Fibroblast of peridontal ligament (primary cell): ENCODE measurements around the gene PNKD.

Source experiments
- DNase-seq: peaks from one replicate; pipeline ENCODE4 v3.0.0-alpha.2; 2010; ENCODE audit errors: extremely low read depth

The PNKD gene

DNA sequence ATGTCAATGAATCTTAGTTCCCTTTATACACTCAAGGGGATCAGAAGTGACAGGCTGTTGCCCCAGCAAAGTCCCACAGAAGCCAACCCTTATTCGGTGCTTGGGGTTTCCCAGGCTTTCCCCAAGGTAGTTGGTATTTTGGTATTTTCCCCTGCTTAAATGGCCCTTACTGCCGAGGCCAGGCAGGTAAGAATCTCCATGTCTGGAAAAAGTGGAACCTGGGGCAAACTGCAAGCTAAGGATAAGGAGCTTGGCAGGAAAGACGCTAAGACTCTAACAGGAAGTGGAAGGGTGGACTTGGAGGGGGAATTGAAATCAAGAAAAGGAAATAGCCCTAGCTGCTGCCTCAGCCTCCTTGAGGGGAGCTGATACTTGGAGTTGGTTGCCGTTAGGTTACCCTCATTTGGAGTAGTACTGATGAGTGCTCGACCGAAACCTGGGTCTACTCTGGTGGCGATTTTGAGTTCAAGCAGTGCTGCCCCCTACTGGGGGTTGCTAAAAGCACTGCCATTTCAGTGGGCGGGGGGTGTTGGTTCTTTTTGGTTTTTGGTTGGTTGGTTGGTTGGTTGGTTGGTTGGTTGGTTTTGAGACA is 12.8 kb upstream of the PNKD start:
- no peak for DNase-seq

DNA sequence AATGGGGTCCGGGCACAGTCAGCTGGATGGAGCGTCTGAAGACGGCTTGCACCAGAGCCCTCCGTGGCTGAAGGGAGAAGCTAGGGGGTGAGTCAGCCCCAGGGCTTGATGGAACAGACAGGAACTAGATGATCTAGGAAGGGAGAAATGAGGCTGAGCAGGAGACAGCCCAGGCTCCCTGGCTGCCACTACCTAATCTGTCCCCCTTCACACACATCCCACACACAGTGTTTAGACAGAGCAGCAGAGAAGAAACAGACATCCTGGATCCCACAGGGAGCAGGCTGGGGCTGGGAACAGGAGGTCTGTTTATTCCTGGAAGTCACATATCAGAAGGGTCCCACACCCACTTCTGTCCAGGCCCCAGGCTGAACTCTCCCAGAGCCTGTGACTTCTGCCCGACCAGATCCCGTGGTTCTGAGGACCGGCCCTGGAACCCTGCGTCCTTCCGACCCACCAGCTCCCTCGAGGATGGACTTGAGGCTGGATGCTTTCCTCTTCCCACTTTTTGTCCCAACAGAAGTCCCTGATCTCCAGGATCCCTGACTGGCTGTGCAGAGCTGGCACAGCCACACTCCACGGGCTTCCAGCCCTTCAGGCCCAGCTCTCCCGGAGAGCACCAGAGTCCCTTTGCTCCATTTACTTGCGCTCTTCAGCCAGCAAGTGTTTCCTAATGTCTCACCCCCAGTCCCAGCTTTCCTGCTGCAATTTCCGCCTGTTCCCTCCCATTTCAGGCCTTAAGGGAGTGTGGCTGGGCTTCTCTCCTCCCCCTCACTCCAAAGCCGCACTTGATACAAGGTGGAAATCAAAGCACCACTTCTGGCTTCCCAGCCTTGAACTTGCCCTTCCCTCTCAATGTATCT is 11.0 kb upstream of the PNKD start:
- DNase-seq, result peak; percentile 62

DNA sequence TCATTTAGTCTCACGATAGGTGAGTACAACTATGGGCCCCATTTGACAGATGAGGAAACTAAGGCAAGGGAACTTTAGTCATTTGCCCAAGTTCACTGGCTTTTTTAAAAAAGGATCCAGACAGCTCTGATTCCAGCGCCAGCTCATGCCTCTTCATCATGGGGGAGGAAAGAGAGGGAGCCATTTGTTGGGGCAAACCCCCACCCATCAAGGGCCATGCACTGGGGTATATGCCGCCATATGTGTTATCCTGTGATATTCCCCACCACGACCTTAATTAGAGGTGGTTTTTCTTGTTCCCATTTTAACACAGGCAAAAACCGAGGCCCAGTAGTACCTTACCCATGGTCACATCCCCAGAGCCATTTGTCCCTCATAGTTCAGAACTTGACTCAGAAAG is 10.2 kb upstream of the PNKD start:
- no peak for DNase-seq

DNA sequence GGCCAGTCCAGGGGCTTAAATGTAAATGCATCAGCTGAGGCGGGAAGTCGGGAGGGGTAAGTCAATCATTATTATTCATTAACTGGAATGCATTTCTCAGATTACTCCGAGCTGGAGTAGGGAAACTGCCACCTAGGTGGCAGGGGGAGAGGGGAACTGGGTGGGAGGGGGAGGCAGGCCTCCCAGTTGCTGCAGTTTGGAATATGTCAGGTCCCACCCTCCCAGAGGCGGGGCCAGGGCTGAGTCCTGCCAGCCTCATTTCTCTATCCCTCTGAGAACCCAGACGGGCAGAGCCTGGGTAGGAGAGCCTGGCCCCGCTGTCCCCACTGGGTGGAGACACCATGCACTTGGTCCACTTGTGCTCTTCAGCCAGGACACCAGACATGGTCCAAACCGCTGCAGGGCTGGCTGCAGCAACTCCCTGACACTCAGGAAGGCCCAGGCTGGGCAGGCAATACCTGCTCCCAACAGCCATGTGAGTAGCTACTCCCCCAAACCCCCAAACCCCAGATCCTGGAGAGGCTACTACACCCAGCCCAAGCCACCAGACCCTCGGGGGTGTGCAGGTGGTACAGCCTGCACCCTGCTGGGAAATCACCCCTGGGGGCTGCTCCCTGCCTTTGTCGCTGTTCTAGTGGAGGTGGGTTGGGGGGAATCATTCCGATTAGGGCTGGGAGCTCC is 9.4 kb upstream of the PNKD start, which contains the start of gene GPBAR1:
TSS of gene GPBAR1 (plus strand) at position 274 of the 681 bp plus-strand sequence. CDS start 1,710 bp downstream, outside the sequence.
- no peak for DNase-seq

DNA sequence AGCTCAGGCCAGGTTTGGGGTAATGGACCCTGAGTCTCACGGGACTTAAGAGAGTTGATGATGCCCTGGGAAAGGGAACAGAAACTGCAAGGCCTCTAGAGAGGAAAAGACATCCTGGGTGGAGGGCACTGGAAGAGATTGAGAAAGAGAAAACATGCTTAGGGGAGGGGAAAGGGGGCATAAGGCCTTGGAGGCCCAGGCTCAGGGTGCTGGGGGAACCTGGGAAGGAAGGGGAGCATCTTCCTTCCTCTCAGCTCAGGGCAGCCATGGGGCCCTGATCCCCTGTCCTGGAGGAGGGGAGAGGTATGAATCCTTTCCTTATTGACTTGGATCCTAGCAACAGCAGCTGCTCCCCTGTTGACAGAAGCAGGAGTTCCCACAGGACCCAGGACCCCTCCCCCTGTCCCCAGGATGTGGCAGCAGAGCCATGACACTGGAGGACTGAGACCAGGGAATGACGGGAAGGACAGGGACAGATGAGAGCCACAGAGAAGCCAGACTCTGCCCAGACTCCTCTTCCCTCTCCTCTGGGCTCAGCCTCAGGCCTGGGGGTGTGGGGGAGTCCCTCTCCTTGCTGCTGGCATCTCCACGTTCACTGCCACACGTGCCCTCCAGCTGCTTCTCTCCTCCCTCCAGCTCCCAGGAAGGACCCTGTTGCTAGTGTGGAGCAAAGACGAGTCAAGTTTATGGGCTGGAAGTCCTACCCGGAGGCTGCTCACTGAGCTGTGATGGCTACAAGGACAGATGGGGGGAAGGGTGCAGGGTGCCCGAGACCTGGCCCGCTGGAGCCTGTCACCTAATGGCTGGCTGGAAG is 8.7 kb upstream of the PNKD start:
- DNase-seq, result no peak

DNA sequence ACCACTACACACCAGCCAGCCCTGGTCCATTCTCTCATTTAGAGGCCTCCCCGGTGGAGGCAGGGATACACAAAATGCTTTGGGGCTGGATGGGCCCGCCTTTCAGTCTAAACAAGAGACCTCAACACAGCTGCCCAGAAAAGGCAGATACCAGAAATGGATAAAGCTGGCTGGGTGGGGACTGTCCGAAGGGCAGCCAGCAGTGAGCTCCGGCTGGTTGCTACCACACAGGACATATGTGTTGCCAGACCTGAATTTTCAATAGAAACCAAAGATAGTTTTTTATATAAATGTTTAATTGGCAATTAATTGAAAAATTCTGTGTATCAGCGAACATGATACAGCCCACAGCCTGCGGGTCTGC is 8.1 kb upstream of the PNKD start:
- DNase-seq, result no peak

DNA sequence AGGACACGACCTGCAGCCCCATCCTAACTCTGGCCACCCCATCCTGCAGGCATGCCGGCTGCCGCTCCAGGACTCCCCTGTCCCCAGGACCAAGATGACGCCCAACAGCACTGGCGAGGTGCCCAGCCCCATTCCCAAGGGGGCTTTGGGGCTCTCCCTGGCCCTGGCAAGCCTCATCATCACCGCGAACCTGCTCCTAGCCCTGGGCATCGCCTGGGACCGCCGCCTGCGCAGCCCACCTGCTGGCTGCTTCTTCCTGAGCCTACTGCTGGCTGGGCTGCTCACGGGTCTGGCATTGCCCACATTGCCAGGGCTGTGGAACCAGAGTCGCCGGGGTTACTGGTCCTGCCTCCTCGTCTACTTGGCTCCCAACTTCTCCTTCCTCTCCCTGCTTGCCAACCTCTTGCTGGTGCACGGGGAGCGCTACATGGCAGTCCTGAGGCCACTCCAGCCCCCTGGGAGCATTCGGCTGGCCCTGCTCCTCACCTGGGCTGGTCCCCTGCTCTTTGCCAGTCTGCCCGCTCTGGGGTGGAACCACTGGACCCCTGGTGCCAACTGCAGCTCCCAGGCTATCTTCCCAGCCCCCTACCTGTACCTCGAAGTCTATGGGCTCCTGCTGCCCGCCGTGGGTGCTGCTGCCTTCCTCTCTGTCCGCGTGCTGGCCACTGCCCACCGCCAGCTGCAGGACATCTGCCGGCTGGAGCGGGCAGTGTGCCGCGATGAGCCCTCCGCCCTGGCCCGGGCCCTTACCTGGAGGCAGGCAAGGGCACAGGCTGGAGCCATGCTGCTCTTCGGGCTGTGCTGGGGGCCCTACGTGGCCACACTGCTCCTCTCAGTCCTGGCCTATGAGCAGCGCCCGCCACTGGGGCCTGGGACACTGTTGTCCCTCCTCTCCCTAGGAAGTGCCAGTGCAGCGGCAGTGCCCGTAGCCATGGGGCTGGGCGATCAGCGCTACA is 7.4 kb upstream of the PNKD start:
- no peak for DNase-seq

DNA sequence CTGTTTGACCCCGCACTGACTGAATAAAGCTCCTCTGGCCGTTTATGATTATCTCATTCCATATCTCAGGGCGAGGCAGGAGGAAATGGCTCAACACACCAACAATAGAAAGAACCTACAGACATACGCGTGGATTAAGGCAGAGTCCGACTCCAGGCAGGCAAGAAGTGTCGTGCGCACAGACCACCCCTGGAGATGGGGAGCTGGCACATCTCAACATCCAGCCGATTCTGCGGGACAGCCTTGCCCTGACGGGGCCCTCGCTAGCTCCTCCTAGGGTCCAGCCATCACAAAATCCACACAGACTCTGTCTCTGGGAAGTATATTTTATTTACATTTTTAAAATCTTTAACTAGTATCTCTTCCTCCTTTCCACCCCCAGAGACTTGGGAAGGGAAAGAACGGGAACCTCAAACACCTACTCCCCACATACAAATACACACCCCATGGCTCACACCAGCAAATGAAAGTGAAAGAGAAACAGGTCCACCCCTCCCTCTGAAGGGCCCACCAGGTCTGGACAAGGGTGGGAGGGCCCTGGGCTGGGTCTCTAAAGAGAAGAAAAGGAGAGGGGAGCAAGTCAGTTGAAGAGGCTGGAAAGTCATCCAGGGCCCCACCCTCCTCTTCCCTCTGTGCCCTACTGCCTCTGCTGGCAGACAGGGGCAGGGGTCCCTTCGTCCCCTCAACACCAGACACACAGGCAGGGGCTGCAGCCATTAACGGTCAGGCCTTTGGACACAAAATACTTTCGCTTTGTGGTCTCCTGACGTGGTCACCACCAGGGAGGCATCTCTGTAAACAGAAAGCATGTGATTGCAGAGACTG is 6.3 kb upstream of the PNKD start:
- DNase-seq, result no peak

DNA sequence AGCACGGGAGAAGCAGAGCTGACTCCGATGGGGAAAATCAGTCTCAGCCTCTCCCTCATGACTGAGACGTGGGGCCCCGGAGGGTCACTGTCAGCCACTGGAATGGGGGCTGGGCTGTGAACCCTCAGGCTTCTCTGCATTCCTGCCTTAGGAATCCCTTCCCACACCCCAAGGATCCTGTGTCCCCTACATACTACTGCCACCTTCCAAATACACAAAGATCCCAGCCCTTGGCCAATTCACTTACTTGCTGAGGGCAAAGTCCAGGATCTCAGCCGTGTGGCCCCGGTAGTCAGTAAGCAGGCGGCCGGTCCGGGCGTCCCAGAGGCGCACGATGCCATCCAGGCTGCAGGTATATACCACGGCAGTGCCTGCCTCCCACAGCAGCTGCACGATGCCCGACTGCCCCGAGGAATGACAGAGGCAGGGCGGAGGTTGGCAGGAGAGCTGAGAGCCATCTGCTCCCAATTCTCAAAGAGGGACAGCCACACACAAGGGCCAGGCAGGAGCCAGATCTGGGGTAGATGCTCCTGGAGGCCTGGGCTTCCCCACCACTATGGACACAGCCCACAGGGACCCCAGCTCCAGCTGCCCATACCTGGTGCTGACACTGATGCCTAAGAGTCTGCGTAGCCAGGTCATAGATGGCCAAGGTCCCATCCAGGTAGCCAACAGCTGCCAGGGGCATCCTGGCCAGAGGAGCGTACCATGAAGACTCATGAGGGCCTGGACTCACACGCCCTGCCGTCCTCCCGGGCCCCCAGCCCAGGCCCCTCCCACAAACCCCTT is 5.4 kb upstream of the PNKD start:
- no peak for DNase-seq

DNA sequence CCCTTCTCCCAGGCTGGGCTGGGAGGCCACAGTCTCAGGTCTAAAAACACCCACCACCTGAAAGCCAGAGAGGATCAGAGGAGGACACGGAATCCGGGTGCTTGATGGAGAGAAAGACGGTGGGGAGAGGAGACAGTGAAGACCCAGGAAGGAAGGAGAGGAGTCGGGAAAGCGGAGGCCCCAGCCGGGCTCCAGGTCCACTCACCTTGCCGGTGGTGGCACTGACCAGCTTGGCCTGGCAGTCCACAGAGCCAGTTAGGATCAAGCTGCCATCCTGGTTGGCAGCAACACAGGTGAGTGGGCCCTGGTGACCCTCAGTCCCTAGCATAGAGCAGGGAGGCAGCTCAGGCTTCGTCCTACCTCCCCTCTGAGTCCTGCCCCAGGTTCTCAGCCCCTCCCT is 4.7 kb upstream of the PNKD start:
- no peak for DNase-seq

DNA sequence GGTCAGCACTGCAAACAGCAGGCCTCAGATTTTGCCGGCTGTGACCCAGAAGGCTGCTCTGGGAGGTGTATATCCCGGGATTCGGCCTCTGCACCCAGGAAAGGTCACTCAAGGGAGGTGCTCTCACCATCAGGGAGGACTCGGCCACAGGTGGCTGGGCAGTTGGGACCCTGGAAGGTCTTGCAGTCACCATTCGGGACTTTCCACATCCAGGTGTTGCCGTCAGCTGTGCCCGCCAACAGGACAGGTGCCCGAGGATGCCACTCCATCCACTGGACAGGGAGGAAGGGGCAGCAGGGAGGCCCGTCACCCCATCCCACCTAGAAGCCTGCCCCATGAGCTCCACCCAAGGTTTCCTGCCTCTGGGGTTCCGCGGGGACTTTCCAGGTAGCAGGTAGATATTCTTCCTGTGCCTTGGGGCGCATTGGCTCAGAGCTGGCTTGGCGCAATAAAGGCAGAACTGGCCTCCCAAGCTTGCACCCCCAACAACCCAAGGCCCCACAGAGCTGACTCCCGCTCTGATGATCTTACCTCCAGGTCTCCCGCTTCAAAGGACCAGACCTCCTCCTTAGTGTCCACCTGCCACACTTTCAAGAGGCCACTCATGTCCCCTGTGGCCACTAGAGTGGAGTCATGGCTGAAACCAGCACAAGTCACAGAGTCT is 3.9 kb upstream of the PNKD start:
- DNase-seq, result no peak

DNA sequence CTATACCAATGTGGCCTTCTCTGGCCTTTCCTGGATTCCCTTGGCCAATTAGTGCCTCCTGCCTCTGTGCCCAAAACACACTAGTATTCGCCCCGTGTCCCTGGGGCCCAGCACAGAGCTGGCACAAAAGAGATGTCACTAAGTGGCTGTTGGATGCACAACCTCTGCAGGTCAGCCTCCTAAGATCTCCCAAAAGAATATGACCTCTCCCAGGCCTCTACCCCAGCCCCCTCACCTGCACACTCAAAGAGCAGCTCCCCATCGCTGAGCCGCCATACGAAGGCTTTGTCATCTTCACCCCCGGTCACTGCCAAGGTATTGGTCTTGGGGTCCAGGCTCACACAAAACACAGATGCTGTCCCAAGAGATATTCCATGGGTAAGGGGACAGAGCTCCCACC is 3.1 kb upstream of the PNKD start:
- no peak for DNase-seq

DNA sequence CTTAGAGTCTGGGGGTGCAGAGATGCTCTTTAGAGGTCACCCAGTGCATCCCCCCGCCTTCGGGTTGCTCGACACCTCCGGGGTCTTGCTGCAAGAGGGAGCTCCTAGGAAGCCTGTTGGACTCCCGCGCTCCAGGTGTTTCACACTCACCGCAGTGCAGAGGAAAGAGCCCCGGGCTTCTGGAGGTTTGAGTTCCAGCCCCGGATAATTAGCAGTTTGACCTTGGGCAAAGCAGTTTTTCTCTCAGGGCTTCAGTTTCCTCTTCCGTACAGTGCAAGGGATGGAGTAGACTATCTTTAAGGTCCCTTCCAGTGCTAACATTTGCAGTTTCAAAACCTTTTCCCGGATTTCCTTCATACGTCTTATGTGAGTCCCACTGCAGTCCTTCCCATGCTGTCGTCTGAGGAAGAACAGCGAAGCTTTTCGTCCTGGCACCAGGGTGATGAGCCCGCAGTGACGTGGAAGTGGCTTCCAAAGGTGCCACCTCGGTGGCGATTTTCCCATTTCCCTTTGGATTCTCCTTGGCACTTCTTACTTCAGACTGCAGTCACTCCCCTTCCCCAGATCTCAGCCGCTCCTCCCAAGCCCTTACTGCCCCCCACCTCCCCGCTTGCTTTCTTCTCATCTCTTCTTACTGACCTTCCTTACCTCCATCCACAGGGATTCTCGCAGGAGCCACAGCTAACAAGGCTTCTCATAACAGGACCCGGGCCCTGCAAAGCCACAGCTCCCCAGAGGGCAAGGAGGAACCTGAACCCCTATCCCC is 585 bp downstream of the PNKD start:
- DNase-seq, result peak; percentile 22

DNA sequence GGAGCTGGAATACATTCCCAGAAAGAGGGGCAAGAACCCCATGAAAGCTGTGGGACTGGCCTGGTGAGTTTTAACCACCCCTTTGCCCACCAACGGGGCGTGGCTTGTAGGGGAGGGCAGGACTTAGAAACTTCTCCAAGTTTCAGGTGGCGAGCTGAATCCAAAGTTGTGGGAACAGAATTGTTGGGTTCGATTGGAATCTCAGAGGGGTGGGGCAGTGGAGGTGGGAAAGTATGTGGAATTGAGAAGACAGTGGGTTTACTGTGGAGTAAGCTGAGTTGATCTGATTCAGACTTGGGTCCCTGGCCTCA is 1.1 kb downstream of the PNKD start:
- DNase-seq, result no peak

DNA sequence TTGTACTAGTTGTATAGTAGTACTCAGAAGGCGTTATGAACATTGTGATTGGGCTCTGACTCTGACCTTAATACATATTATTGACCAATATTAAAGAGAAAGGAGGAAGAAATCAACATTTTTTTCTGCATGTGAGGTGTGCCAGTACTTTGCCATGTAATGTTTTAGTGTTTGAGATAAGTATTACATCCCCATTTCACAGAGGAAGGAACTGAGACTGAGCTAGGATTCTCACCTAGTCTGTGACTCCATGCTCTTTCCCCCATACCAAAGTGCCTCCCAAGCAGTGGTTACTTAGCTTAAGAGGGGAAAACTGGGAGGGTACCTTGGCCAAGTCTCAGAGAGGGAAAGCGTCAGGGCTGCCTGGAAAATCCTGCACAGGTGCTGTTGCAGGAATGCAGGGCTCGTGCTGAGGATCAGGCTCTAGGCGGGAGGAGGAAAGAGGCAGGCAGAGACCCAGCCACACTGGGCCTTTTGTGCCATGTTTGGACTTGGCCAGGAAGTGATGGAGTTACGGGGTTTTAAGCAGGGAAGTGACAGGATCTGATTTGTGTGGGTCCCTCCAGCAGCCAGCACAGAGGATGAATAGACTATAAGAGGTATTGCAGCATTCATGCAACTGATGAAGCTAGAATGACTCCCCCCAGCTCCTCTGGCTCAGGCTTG is 1.7 kb downstream of the PNKD start:
- no peak for DNase-seq

DNA sequence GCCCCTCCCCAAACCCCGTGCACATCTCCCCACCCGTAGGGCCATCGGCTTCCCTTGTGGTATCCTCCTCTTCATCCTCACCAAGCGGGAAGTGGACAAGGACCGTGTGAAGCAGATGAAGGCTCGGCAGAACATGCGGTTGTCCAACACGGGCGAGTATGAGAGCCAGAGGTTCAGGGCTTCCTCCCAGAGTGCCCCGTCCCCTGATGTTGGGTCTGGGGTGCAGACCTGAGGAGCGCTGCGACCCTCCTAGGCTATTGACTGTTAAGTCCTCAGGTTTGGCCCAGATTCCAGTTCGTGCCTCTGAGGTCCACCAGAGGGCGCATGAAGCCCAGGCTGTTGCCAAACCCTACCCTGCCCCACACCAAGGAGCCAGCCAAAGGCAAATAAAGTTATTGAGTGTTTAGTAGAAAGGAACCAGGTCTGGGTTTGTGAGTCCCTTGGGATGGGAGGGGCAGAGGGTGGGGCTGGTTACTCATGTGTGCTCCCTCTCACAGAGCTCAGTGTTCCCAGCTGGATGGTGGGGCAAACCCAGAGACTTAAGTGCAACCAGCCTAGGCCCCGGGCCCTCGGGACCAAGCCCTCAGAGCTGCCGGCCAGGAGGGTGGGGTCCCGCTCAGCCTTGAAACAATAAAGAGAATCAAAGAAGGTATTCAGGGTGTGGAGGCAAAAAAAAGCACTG is 2.4 kb downstream of the PNKD start:
- peak; percentile 93 for DNase-seq
